Stimulated activated CD4-positive, alpha-beta T cell treated with anti-CD3 and anti-CD28 coated beads, Interleukin-12 subunit alpha, Interleukin-12 subunit beta, amount 100 ng/mL, for 24 hours (primary cell): ENCODE measurements around the gene PCBD2.
A peak's percentile ranks its signal among the peaks of the same experiment; 100 is the strongest.
"Not testable (repeated sequence)": the region's sequence is repeated elsewhere in the genome, so short reads cannot be mapped to it uniquely, and the experiment has no call there.

Experiments
- DNase-seq, 2 experiments: peaks; one replicate each; pipeline ENCODE4 v3.0.0-alpha.2; 2020; ENCODE audit warnings: low read depth in 2 of 2

Gene PCBD2

DNA sequence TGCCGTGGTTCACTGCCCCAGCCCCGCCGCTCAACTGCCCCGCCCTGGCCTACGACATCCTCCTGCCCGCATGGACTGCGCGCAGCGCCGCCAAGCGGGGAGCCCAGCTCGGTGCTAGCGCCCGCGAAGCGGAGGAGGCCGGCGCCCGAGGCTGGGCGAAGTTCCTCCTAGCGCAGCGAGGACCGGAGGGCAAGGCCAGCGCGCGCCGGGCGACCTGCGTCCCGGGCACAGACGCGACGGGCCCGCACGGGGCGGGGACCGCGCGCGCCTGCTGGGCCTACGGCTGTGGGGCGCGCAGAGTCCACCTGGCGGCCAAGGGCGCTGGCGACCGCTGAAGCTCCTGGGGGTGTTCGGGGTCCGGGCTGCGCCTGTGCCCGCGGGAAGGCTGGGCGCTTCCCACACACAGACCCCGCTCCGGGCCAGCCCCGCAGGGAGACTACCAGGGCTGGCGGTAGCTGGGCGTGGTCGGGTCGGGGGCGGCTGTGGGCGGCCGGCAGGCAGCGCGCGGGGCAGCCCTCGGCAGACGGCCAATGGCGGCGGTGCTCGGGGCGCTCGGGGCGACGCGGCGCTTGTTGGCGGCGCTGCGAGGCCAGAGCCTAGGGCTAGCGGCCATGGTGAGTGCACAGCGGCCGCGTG lies at the start of gene PCBD2:
PCBD2 (plus strand) TSS at position 522 of the 636 bp plus-strand sequence; CDS start at position 531, 9 bp downstream.
- peak; percentile 83 to 88 for DNase-seq

DNA sequence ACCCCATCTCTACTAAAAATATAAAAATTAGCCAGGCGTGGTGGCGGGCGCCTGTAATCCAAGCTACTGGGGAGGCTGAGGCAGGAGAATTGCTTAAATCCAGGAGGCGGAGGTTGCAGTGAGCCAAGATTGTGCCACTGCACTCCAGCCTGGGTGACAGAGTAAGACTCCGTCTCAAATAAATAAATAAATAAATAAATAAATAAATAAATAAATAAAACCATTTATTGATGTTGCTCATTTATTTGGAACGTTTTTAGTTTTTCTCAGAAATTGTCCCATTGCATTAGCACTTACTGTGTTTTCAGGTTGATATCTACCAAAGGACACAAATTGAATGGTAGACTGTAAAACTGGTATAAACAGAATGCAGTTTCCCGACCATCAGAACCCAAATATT lies 48.5 kb upstream of the PCBD2 start:
- not testable (repeated sequence) for DNase-seq

DNA sequence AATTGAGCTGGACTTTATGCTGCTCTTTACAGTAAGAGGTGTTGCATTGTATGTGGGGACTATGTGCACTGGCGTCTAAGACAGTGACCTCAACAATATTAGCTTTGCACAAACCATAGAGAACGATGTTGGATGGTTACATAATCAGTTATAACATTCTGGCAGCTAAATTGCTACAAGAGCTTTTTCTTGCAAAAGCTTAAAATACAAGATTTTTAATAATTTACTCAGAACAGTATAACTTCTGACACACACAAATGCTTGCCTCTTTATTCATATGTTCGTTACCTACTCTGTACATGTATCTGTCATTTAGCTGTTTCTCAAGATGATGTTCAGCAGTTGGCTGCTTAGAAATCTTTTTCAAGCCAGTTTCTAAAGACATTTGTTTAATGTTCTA lies 47.5 kb upstream of the PCBD2 start:
- DNase-seq, result no peak

DNA sequence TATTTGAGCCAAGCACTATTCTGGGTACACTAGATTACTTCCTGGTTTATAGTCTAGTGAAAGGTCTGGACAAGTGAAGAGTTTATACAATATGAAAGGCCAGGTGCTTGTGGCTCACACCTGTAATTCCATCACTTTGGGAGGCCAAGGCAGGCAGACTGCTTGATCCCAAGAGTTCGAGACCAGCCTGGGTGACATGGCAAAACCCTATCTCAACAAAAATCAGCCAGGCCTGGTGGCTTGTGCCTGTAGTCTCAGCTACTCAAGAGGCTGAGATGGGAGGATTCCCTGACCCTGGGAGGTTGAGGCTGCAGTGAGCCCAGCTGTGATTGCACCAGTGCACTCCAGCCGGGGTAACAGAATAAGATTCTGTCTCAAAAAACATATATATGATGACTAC lies 40.2 kb upstream of the PCBD2 start:
- DNase-seq, result no peak

DNA sequence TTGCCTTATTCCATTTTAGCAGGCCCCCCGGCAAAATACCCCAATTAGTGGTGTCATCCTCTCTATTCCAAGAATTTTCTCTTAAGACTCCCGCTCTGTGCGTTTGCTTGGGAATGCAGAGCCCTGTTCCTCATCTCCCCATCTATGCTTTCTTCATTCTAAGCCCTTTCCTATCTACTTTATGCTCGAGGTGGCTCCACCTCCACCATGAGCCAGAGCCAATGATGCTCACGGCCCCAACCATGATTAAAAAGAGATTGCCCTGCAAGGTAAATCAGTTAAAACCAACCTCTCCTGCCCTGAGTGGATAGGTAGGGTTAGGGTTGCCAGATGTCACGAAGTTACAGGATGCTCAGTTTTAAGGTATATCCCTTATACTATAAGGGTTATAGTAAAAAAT lies 31.4 kb upstream of the PCBD2 start:
- DNase-seq, result peak in 1 of 2 experiments; percentile 15

DNA sequence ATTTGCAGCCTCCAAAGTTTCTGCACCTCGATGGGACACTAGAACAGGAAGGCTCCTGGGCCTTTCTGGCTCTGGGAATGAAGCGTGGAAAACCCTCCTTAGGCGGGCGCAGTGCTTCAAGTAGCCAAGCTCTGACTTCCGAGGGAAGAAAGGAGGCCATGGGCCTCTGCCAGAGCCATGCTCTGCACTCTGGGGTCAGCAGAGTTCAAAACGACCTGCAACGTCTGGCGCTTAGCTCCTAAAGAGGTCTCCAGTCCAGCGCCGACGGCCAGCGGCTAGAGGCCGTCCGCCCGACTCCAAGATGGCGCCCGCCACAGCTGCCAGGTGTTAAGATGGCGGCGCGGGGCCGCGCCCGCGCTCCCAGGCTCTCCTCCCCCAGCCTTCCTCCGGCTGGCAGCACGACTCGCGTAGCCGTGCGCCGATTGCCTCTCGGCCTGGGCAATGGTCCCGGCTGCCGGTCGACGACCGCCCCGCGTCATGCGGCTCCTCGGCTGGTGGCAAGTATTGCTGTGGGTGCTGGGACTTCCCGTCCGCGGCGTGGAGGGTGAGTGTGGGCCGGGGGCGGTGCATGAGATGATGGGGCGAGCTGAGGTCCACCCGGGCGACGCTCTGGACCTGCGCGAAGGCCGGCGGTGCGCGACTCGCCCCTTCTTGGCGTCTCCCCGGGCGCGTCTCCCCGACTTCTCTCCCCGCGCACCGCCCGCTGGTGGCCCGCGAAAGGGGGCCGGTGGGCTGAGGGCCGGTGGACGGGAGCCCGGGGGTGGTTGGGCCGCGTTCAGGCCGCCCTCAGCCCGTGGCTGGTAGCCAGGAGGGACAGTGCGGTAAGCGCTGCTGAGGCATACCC lies 30.7 kb upstream of the PCBD2 start, which contains the start of gene TXNDC15:
TXNDC15 (plus strand) TSS at position 385 of the 844 bp plus-strand sequence; CDS start at position 442, 57 bp downstream.
- DNase-seq, result peak; percentile 65 to 73

DNA sequence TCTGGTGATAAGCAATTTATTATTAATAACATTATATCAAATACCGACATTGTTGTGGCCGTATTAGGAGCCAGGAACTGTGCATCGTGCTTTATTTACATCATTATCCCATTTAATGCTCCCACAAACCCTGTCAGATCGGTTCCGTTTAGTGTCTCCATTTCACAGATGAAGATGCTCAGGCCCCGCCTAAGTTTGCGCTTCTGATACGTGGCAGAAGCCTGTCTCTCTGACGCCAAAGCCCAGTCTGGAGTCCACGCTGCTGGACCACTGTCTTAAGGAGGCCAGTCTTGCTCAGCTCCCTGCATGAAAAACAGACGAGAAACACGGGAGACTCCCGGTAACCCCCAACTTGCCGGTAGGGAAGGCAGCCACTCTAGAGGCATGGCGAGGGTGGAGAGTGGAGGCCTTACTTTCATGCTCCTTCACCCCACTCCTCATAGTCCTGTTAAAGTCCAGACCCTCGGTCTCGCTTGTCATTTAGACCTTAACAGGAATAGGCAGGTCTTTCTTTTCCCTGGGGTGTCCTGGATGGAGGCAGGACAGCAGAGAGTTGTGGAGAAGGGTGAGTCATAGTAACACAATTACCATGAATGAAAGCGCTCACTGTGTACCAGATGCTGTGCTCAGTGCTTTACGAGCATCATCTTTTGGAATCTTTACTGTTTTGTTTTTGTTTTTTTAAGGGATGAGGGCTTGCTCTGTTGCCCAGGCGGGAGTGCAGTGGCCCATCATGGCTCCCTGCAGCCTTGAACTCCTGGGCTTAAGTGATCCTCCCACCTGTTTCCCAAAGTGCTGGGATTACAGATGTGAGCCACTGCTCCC lies 29.9 kb upstream of the PCBD2 start:
- peak; percentile 5 to 39 for DNase-seq

DNA sequence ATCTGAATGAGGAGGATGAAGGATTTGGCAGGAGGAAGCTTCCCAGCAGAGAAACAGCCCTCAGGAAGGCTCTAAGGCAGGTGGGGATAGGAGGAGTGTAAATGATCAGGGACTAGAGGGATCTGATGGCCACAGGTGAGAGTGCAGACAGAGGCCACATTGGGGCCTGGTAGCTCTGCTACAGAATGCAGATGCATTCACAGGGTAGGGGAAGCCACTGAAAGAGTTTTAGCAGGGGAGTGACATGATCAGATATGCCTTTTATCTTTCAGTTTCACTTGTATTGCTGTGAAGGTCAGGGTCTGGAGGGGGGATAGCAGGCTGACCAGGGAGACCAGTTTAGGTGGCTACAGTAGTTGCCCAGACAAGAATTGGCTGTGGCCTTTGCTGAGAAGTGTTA lies 27.8 kb upstream of the PCBD2 start:
- no peak for DNase-seq

DNA sequence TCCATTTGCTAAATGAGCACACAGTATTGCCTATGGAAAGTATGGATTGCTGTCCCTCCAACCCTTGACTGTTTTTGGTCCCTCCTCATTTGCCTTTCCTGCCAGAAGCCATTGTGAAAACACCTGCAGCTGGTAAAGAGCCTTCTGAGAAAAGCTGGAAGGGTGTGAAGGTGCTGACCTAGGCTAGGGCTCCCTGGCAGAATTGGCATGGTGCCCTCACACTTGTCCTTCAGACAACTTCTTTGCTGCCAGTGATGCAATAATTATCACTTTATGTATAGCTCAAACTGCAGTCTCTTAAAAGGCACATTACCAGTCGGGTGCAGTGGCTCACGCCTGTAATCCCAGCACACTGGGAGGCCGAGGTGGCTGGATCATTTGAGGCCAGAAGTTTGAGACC lies 26.5 kb upstream of the PCBD2 start:
- DNase-seq, result no peak

DNA sequence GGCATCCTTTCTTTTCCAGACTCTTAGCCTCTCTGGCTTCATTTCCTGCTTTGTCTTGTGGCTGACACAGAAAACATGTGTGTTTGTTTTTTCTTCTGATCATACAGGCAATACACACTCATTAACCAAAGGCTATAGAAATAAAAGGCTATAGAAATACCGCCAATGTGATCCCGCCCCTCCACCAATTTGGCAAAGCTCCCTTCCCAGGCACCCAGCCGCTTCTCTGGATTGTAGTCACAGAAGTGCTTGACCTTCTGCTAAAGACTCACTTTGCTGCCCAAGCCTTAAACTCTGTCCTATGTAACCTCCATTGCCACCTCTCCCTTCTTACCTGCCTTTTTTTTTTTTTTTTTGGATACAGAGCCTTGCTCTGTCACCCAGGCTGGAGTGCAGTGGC lies 25.5 kb upstream of the PCBD2 start:
- DNase-seq, result no peak

DNA sequence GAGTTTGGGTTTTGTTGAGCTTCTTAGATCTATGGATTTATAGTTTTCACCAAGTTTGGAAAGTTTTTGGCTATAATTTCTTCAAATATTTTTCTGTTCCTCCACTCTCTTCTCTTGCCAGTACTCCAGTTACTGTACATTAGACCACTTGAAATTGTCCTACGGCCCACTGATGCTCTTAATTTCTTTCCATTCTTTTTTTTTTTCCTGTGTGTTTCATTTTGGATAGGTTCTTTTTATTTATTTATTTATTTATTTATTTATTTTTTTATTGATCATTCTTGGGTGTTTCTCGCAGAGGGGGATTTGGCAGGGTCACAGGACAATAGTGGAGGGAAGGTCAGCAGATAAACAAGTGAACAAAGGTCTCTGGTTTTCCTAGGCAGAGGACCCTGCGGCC lies 24.0 kb upstream of the PCBD2 start:
- not testable (repeated sequence) for DNase-seq

DNA sequence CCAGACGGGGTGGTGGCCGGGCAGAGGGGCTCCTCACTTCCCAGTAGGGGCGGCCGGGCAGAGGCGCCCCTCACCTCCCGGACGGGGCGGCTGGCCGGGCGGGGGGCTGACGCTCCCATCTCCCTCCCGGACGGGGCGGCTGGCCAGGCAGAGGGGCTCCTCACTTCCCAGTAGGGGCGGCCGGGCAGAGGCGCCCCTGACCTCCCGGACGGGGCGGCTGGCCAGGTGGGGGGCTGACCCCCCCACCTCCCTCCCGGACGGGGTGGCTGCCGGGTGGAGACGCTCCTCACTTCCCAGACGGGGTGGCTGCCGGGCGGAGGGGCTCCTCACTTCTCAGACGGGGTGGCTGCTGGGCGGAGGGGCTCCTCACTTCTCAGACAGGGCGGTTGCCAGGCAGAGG lies 23.2 kb upstream of the PCBD2 start:
- DNase-seq, result not testable (repeated sequence)

DNA sequence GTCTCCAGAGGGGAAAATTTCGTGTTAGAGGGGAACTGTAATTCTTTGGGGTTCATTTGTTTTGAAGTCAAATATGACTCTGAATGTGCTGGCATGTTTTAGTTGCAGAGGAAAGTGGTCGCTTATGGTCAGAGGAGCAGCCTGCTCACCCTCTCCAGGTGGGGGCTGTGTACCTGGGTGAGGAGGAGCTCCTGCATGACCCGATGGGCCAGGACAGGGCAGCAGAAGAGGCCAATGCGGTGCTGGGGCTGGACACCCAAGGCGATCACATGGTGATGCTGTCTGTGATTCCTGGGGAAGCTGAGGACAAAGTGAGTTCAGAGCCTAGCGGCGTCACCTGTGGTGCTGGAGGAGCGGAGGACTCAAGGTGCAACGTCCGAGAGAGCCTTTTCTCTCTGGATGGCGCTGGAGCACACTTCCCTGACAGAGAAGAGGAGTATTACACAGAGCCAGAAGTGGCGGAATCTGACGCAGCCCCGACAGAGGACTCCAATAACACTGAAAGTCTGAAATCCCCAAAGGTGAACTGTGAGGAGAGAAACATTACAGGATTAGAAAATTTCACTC lies 17.3 kb upstream of the PCBD2 start:
- no peak for DNase-seq

DNA sequence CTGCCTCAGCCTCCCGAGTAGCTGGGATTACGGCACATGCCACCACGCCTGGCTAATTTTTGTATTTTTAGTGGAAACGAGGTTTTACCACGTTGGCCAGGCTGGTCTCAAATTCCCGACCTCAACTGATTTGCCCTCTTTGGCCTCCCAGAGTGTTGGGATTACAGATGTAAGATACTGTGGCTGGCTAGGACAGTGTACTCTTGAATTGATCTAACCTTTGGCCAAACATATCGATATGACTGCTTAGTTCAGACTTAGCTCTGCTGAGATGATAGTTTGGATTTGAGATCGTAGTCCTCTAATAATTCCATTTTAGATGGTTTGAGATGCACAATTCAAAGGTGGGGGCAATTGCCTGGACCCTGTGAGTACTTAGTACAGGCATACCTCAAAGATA lies 15.6 kb upstream of the PCBD2 start:
- DNase-seq, result no peak

DNA sequence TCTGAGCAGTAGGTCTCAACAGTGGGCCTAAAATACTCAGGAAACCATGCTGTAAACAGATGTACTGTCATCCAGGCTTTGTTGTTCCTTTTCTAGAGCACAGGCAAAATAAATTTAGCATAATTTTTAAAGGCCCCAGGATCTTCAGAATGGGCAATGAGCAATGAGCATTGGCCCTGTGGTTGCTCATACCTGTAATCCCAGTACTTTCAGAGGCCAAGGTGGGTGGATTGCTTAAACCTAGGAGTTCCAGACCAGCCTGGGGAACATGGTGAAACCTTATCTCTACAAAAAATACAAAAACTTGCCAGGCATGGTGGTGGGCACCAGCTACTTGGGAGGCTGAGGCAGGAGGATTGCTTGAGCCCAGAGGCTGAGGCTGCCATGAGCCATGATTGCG lies 13.5 kb upstream of the PCBD2 start:
- DNase-seq, result no peak

DNA sequence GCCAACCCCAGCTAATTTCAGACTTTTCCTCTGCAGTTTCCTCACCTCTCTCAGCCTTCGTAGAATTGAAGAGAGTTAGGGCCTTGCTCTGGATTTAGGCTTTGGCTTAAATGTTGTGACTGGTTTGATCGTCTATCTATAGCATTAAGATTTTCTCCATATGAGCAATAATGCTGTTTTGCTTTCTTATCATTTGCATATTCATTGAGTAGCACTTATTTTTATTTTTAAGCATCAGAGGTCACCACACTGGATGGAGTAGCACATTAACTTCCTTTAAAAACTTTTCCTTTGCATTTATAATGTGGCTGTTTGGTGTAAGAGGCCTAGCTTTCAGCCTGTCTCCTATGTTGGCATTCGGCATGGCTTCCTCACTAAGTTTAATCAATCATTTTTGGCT lies 12.6 kb upstream of the PCBD2 start:
- no peak for DNase-seq

DNA sequence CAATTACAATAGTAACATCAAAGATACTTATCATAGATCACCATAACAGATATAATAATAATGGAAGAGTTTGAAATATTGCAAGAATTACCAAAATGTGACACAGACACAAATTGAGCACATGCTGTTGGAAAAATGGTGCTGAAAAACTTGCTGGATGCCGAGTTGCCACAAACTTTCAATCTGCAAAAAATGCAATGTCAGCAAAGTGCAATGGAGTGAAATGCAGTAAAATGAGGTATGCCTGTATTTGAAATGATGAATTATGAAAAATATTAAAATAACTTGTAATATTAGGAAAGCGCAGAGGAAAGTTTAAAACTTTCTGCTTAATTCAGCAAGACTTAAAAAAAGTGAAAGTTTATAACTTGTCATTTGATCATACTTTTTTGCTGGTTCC lies 12.0 kb upstream of the PCBD2 start:
- no peak for DNase-seq

DNA sequence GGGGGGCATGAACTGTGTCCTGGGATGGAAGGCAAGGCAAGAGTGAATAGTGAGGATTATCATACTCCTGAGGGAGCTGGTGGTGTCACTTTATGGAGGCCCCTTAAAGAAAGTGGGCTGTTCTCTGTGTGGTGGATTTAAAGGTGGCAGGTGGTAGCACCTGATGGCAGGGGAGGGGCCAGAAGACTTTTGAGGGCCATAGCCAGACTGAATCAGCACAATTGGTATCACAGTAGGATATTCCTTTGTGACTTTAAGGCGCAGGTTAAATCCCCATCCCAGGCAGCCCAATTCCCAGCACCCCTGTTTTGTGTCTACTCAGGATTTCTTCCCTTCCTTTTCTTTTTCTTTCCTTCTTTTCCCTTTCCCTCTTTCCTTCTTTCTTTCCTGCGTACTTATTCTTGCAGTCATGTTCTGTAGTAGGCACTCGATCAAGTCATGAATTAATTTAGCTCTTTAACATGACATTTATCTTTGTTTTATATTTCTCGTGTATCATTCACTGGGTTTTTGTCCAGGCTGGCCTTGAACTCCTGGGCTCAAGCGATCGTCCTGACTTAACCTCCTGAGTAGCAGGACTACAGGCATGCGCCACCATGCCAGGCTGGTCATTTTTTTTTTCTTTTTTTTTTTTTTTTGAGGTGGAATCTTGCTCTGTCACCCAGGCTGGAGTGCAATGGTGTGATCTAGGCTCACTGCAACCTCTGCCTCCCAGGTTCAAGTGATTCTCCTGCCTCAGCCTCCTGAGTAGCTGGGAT lies 11.0 kb upstream of the PCBD2 start:
- DNase-seq, result no peak

DNA sequence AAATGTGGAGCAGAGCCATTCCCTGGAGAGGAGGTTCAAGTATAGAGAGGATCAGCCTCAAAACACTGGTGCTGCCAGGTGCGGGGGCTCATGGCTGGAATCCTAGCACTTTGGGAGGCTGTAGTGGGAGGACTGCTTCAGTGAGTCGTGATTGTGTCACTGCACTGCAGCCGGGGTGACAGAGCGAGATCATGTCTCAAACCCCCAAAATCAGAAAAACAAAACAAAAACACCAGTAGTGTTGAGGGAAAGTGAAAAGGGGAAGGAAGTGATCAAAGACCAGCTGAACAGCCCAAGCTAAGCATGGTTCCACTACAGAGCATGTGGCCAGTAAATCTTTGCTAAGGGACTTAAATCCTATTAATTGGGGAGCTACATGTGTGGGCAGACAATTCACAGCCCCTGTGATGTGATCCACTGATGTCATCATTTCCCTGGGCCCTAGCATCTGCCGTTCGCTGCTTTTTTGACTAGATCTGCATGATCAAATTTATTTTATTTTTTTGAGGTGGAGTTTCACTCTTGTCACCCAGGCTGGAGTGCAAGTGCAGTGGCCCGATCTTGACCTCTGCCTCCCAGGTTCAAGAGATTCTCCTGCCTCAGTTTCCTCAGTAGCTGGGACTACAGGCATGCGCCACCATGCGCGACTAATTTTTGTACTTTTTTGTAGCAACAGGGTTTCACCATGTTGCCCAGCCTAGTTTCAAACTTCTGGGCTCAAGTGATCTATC lies 2.7 kb upstream of the PCBD2 start:
- DNase-seq, result no peak

DNA sequence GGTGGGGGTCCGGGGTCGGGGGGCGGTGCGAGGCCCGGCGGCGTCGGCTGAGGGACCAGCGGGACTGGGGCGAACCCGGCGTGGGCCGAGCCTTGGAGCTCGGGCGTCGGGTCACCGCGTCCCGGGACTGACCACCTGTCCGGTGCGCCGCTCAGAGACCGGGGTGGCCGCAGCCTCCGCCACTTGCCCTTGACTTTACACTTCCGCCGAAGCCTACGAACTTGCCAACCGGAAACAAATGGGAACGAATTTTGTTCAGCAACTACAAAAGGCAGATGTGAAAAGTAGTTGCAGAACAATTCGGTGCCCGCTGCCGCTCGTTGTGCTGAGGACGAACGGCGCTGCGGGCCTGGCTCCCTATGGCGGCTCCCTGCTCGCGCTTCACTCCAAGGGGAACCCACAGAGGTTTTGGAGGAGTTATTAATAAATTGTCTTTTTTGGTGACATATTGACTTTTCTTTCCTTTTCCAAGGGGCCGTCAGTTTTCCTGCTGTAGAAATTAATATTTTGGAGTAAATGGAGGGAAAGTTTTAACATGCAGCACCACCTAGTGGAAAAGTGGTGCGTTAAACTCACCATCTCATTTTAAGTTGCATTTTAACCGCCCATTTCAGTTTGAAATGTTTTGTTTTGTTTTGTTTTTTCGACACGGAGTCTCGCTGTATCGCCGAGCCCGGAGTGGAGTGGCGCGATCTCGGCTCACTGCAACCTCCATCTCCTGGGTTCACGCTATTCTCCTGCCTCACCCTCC lies 490 bp downstream of the PCBD2 start:
- DNase-seq, result peak; percentile 44 to 51
